Transverse colon (tissue), 3 donors: ENCODE data around the gene PCSK5.

Experiments used
- POLR2A ChIP-seq: fragments of 450-650 bp; IDR thresholded peaks from one replicate; pipeline ENCODE4 v1.6.1; 2016; ENCODE audit warnings: antibody characterized with exemption, mild to moderate bottlenecking, moderate library complexity
- TF ChIP-seq, protein P1 (sequence below), 5 experiments: fragments of 200-600 bp in 3 of 5; fragments of 450-650 bp in 2 of 5; sonication (generic) in 3 of 5; IDR thresholded peaks; 1 replicate in 2 of 5; 2 replicates in 3 of 5; pipeline ENCODE4 v1.5.1; 2016 to 2017; ENCODE audit warnings: antibody characterized with exemption in 5 of 5, inconsistent platforms in 3 of 5, mild to moderate bottlenecking in 2 of 5, moderate library complexity in 1 of 5

DNA sequence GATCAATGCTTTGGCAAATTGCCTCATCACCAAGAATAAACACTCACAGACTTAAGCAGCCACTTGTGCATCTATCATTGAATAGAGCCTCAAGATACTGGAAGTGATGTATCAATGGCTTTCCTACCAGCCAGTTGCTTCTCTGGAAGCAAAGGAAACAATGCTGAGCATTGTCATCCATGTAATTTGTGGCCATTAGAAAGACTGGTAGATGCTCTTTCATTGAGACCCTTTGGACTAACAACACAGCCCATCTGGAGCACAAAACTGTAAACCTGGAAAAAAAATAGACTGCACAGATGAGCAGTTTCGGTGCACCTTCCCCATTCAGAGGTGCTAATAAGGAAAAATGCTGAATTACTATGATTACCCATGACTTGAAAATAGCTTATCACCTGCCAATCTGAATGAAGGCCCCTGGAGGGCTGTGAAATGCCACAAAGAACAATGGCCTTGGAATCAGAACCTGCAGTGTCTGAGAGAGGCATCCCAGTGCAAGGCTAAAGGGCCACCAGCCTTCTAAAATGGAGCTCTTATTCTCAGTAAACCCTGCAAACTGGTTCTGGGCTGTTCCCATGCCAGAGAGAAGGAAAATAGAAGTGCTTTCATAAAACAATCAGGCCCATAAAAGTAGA is 376.3 kb downstream of the PCSK5 start:
- TF ChIP-seq, protein P1, sequence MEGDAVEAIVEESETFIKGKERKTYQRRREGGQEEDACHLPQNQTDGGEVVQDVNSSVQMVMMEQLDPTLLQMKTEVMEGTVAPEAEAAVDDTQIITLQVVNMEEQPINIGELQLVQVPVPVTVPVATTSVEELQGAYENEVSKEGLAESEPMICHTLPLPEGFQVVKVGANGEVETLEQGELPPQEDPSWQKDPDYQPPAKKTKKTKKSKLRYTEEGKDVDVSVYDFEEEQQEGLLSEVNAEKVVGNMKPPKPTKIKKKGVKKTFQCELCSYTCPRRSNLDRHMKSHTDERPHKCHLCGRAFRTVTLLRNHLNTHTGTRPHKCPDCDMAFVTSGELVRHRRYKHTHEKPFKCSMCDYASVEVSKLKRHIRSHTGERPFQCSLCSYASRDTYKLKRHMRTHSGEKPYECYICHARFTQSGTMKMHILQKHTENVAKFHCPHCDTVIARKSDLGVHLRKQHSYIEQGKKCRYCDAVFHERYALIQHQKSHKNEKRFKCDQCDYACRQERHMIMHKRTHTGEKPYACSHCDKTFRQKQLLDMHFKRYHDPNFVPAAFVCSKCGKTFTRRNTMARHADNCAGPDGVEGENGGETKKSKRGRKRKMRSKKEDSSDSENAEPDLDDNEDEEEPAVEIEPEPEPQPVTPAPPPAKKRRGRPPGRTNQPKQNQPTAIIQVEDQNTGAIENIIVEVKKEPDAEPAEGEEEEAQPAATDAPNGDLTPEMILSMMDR (IDR thresholded peaks at IDR 0.05), result no peak
- TF ChIP-seq POLR2A, result no peak
